GM12878 (cell line): ENCODE measurements around the gene RNPEP. TPM values are rescaled to one million over a fixed set of nuclear protein-coding genes. Genes with fewer than 3 reads are reported as not detected.

Experiments
- ATAC-seq: fragments of 200-7000 bp; cut with Tn5 transposase; 3 replicates; pipeline ENCODE4 v1.9.1; 2020; ENCODE audit warnings: mild to moderate bottlenecking, moderate library complexity
- BruUV-seq: library from RNA; stranded (reverse); fragments of 400-500 nt; replicated peaks from 2 replicates; lab custom pipeline; 2021; lab: Mats Ljungman, UMichigan
- CTCF ChIA-PET: fragments of 300-600 bp; sonication (Branson Sonifier 250); formaldehyde crosslinking; extraction: SDS; loops from one replicate; lab custom pipeline; 2021; ENCODE audit warnings: inconsistent platforms; lab: Yijun Ruan, JAX
- POLR2A ChIA-PET: fragments of 350-600 bp; formaldehyde crosslinking; extraction: SDS; loops from one replicate; lab custom pipeline; 2021; ENCODE audit warnings: inconsistent platforms; lab: Charles Lee
- RAD21 ChIA-PET: fragments of 300-600 bp; sonication (Branson Sonifier 250); formaldehyde crosslinking; loops from one replicate; lab custom pipeline; 2023; ENCODE audit warnings: antibody characterized with exemption; ENCODE audit not compliant: unreplicated experiment; lab: Charles Lee
- SMC1A ChIA-PET: fragments of 300-600 bp; sonication (Branson Sonifier 250); formaldehyde crosslinking; loops from one replicate; lab custom pipeline; 2023; ENCODE audit not compliant: unreplicated experiment, uncharacterized antibody; lab: Charles Lee
- DNase-seq: peaks from one replicate; pipeline ENCODE4 v3.0.0-alpha.2; 2011; ENCODE audit warnings: low read depth, low spot score
- FAIRE-seq: peaks from 3 replicates; lab custom pipeline; 2011; peaks lifted over from hg19 to GRCh38; lab: Jason Lieb, UNC
- H2AFZ ChIP-seq: 2 replicates; pipeline ENCODE4 v1.6.0; 2011; ENCODE audit warnings: low read depth, low read length, control low read depth; ENCODE audit not compliant: control insufficient read depth
- H3K27ac ChIP-seq: 2 replicates; pipeline ENCODE4 v1.5.1; 2011; ENCODE audit warnings: control low read depth; ENCODE audit not compliant: control insufficient read depth, insufficient read depth
- H3K27me3 ChIP-seq, 2 experiments: replicated peaks in 1 of 2; 2 replicates each; pipeline versions ENCODE4 v1.6.0 to v1.6.1; 2011; ENCODE audit warnings: low read length in 1 of 2; ENCODE audit not compliant: control insufficient read depth in 2 of 2, insufficient read depth in 2 of 2
- H3K36me3 ChIP-seq, 2 experiments: 2 replicates each; pipeline ENCODE4 v1.5.1; 2011; ENCODE audit warnings: low read length in 1 of 2; ENCODE audit not compliant: control insufficient read depth in 2 of 2, insufficient read depth in 2 of 2
- H3K4me1 ChIP-seq: 2 replicates; pipeline ENCODE4 v1.6.1; 2011; ENCODE audit warnings: mild to moderate bottlenecking, low read length, moderate library complexity, mixed read lengths; ENCODE audit not compliant: control insufficient read depth, insufficient read depth
- H3K4me2 ChIP-seq: 2 replicates; pipeline ENCODE4 v1.6.0; 2011; ENCODE audit warnings: control low read depth; ENCODE audit not compliant: control insufficient read depth, insufficient read depth
- H3K4me3 ChIP-seq: fragments of 200-600 bp; sonication (generic); 2 replicates; pipeline ENCODE4 v1.5.1; 2016
- H3K79me2 ChIP-seq: 2 replicates; pipeline ENCODE4 v1.6.0; 2011; ENCODE audit warnings: low read length; ENCODE audit not compliant: control insufficient read depth, insufficient read depth
- H3K9ac ChIP-seq: 2 replicates; pipeline ENCODE4 v1.8.0; 2011; ENCODE audit warnings: low read length, control low read depth, mixed read lengths; ENCODE audit not compliant: control insufficient read depth, insufficient read depth
- H3K9me3 ChIP-seq: replicated peaks from 3 replicates; pipeline ENCODE4 v1.5.1; 2011; ENCODE audit warnings: mild to moderate bottlenecking, low read length; ENCODE audit not compliant: control insufficient read depth, insufficient read depth
- H4K20me1 ChIP-seq: 2 replicates; pipeline ENCODE4 v1.6.0; 2011; ENCODE audit not compliant: control insufficient read depth, insufficient read depth
- ATF7 ChIP-seq: fragments of 450-650 bp; IDR thresholded peaks from 2 replicates; pipeline ENCODE4 v1.6.1; 2016; ENCODE audit warnings: low read depth, mild to moderate bottlenecking
- CHD1 ChIP-seq: IDR thresholded peaks from 2 replicates; pipeline ENCODE4 v1.6.1; 2012; ENCODE audit warnings: low read depth, low read length, improper control_type of control experiment
- NFYB ChIP-seq: IDR thresholded peaks from 2 replicates; pipeline ENCODE4 v1.6.1; 2011; ENCODE audit warnings: low read depth, mild to moderate bottlenecking, low read length, improper control_type of control experiment, moderate library complexity; ENCODE audit not compliant: insufficient read depth
- NR2C1 ChIP-seq: fragments of 450-650 bp; IDR thresholded peaks from 2 replicates; pipeline ENCODE4 v1.6.1; 2017; ENCODE audit warnings: antibody characterized with exemption, mild to moderate bottlenecking, moderate library complexity
- NR2C2 ChIP-seq: IDR thresholded peaks from 2 replicates; pipeline ENCODE4 v1.6.1; 2011; ENCODE audit warnings: borderline replicate concordance, low read depth; ENCODE audit not compliant: control insufficient read depth, insufficient read length
- NR2F1 ChIP-seq: fragments of 450-650 bp; conservative IDR thresholded peaks from 2 replicates; pipeline ENCODE4 v1.6.1; 2017; ENCODE audit warnings: mild to moderate bottlenecking
- SUZ12 ChIP-seq: fragments of 200-600 bp; sonication (generic); IDR thresholded peaks from one replicate; pipeline ENCODE4 v1.6.1; 2018; ENCODE audit warnings: antibody characterized with exemption, mild to moderate bottlenecking; ENCODE audit not compliant: unreplicated experiment
- WGBS: methylation state at CpG from one replicate; pipeline ENCODE4 v1.1.6; 2016; ENCODE audit warnings: low lambda C conversion rate; ENCODE audit not compliant: insufficient replicate concordance, insufficient coverage; ENCODE audit errors: missing lambda C conversion rate; 5-methylcytosine and 5-hydroxymethylcytosine counted together
- in situ Hi-C: fragments of 300-500 bp; cut with MboI; formaldehyde crosslinking; loops from 9 replicates; pipeline ENCODE4 v1.14.3; 2018; ENCODE audit warnings: mixed read lengths
- intact Hi-C: fragments of 100-400 bp; cut with micrococcal nuclease; formaldehyde crosslinking; loops from one replicate; pipeline ENCODE4 v1.14.2; 2022; ENCODE audit not compliant: unreplicated experiment
- polyA plus RNA-seq, 11 experiments: library from polyadenylated mRNA; depleted of rRNA in 4 of 11; unstranded in 6 of 11; stranded (reverse) in 5 of 11; fragments of >200 nt; fragmentation: Nextera tagmentation in 4 of 11; fragmentation: Illumina TruSeq in 1 of 11; extraction: Ambion mirVana in 4 of 11; extraction: Trizol in 1 of 11; gene quantifications; 1 replicate in 1 of 11; 2 replicates in 10 of 11; pipeline versions ENCODE4 v1.2.1 to v1.2.3, GENCODE V29; 2011 to 2016; ENCODE audit warnings: inconsistent platforms in 2 of 11, missing spikeins in 2 of 11, low read depth in 1 of 11
- total RNA-seq, 4 experiments: library from RNA; depleted of rRNA in 3 of 4; stranded (reverse); fragments of >200 nt in 3 of 4; fragmentation: Illumina TruSeq in 1 of 4; extraction: Trizol in 1 of 4; gene quantifications; 2 replicates each; pipeline versions ENCODE4 v1.2.1 to v1.2.3, GENCODE V29; 2013 to 2021
- TF ChIP-seq, protein P1 (sequence below): IDR thresholded peaks from 2 replicates; pipeline ENCODE4 v1.6.1; 2012; ENCODE audit warnings: low read length, inconsistent platforms

The RNPEP gene
- total and polyA plus RNA-seq, 10 of the 15 experiments (the other 5 are each of a cell fraction or from before 2014, with no cell fraction given), result 18.3 to 68.2 (median 44.6) TPM

DNA sequence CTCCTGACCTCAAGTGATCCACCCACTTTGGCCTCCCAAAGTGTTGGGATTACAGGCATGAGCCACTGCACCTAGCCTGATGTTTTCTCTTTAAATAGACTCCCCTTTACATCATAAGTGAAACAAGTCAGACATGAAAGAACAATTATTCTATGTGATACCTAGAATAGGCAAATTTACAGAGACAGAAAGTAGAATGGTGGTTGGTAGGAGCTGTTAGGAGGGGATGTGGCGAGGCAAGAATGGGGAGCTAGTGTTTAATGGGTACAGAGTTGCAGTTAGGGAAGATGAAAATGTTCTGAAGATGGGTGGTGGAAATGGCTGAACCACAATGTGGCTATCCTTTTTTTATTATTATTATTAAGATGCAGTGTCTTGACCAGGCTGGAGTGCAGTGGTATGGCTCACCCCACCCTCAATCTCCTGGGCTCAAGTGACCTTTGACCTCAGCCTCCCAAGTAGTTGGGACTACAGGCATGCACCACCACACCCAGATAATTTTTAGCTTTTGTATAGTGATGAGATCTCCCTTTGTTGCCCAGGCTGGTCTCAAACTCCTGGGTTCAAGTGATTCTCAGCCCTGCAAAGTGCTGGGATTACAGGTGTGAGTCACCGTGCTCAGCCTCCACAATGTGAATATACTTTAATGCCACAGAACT lies 56.4 kb downstream of the RNPEP start:
- Histone ChIP-seq H3K27ac (no peak overlapping the region), H3K9me3 (no peaks in the 10 kb centered on the region; the same call in 2 of the 3 replicates), H3K9ac (no peak overlapping the region), H3K27me3 (no peaks in the 10 kb centered on the region), H3K79me2 (no peaks in the 10 kb centered on the region), H3K4me2 (no peak overlapping the region), H3K4me1 (peaks cover 13% of the 10 kb centered on the region), H4K20me1 (no peaks in the 10 kb centered on the region), H3K4me3 (no peak overlapping the region), H2AFZ (no peak overlapping the region), H3K36me3 (no peaks in the 10 kb centered on the region)
- DNase-seq (peak; percentile 31), ATAC-seq (peak; percentile 65), FAIRE-seq (peak; percentile 75)
- in situ Hi-C loops, result no loop called here
- no TSS peak for BruUV-seq
- 34% methylated on average over 2 of the region's 2 CpGs for WGBS
- TF ChIP-seq SUZ12 (no peak), NFYB (0 out of 2 replicates have a peak, but pooled peaks have one; percentile 32), CHD1 (no peak), NR2C2 (peak; percentile 43), NR2F1 (peak; percentile 88), ATF7 (peak; percentile 49), NR2C1 (peak; percentile 76)
- TF ChIP-seq, protein P1, sequence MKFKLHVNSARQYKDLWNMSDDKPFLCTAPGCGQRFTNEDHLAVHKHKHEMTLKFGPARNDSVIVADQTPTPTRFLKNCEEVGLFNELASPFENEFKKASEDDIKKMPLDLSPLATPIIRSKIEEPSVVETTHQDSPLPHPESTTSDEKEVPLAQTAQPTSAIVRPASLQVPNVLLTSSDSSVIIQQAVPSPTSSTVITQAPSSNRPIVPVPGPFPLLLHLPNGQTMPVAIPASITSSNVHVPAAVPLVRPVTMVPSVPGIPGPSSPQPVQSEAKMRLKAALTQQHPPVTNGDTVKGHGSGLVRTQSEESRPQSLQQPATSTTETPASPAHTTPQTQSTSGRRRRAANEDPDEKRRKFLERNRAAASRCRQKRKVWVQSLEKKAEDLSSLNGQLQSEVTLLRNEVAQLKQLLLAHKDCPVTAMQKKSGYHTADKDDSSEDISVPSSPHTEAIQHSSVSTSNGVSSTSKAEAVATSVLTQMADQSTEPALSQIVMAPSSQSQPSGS, result 0 out of 2 replicates have a peak, but pooled peaks have one; percentile 19
- CTCF ChIA-PET, result interaction anchor here (0.6 to 1.2 kb wide), 5 partner anchors 28 to 1615 kb away, joined by 3 to 4 read pairs (median 3); partner anchors contain the start of gene ELF3
- POLR2A ChIA-PET, result interaction anchor here (0.6 kb wide), 1 partner anchor 23 kb away, joined by 3 read pairs; no protein-coding TSS in a partner anchor
- intact Hi-C loops, result no loop called here
- RAD21 ChIA-PET, result interaction anchor here (1.1 kb wide), 1 partner anchor 10 kb away, joined by 3 read pairs; no protein-coding TSS in a partner anchor
- SMC1A ChIA-PET, result interaction anchor here (1.0 to 1.6 kb wide), 4 partner anchors 17 to 143 kb away, joined by 3 to 4 read pairs (median 3); partner anchors contain the start of gene ELF3
